NCI-H2107 (cell line): ENCODE measurements around the gene TLR7.

Source experiments
- DNase-seq: peaks from one replicate; lab custom pipeline; 2025; lab: John Stamatoyannopoulos, UW

The TLR7 gene

GRCh38 chrX:12930150-12930549 lies 63.3 kb downstream of the TLR7 start:
- DNase-seq = no peak

GRCh38 chrX:12932244-12932643 lies 65.4 kb downstream of the TLR7 start:
- DNase-seq = no peak

GRCh38 chrX:12934850-12935249 lies 68.0 kb downstream of the TLR7 start:
- no peak for DNase-seq

GRCh38 chrX:12936947-12937346 lies 70.1 kb downstream of the TLR7 start:
- no peak for DNase-seq
